DMS 273 treated with DMSO at 0.1 percent for 48 hours (cell line): Measurements from ENCODE around the gene CMSS1.
A peak's percentile ranks its signal among the peaks of the same experiment; 100 is the strongest.
"Not testable (repeated sequence)": the region's sequence is repeated elsewhere in the genome, so short reads cannot be mapped to it uniquely, and the experiment has no call there.

Experiments used
- DNase-seq: peaks from one replicate; lab custom pipeline; 2025; lab: John Stamatoyannopoulos, UW

CMSS1 gene

GRCh38 chr3:100083209-100083608 lies 265.5 kb downstream of the CMSS1 start:
- no peak for DNase-seq

- no peak for DNase-seq
Measured at GRCh38 chr3:100084100-100084806, 266.6 kb downstream of the CMSS1 start.

GRCh38 chr3:100086401-100086800 lies 268.7 kb downstream of the CMSS1 start:
- no peak for DNase-seq

- DNase-seq, result no peak
Measured at GRCh38 chr3:100087198-100087597, 269.5 kb downstream of the CMSS1 start.

GRCh38 chr3:100088735-100089368 lies 271.2 kb downstream of the CMSS1 start:
- no peak for DNase-seq

- DNase-seq, result no peak
Measured at GRCh38 chr3:100089812-100090668, 272.4 kb downstream of the CMSS1 start.

GRCh38 chr3:100090669-100091005 lies 273.0 kb downstream of the CMSS1 start:
- no peak for DNase-seq

- DNase-seq, result no peak
Measured at GRCh38 chr3:100093831-100094230, 276.2 kb downstream of the CMSS1 start.

- not testable (repeated sequence) for DNase-seq
Measured at GRCh38 chr3:100096286-100096685, 278.6 kb downstream of the CMSS1 start.

GRCh38 chr3:100096866-100097265 lies 279.2 kb downstream of the CMSS1 start:
- no peak for DNase-seq

GRCh38 chr3:100097919-100098783 lies 280.5 kb downstream of the CMSS1 start:
- no peak for DNase-seq

- DNase-seq, result no peak
Measured at GRCh38 chr3:100098784-100099070, 281.1 kb downstream of the CMSS1 start.

GRCh38 chr3:100099621-100100020 lies 282.0 kb downstream of the CMSS1 start:
- no peak for DNase-seq

GRCh38 chr3:100100425-100100824 lies 282.8 kb downstream of the CMSS1 start:
- no peak for DNase-seq

- DNase-seq, result no peak
Measured at GRCh38 chr3:100102757-100103156, 285.1 kb downstream of the CMSS1 start.

- DNase-seq, result peak; percentile 23
Measured at GRCh38 chr3:100103558-100104441, 286.1 kb downstream of the CMSS1 start.

GRCh38 chr3:100104442-100104798 lies 286.8 kb downstream of the CMSS1 start:
- DNase-seq, result no peak

GRCh38 chr3:100104817-100105413 lies 287.3 kb downstream of the CMSS1 start:
- DNase-seq, result no peak

- no peak for DNase-seq
Measured at GRCh38 chr3:100105501-100105900, 287.8 kb downstream of the CMSS1 start.

GRCh38 chr3:100106094-100106493 lies 288.4 kb downstream of the CMSS1 start:
- DNase-seq, result no peak
